GM18861 (cell line): ENCODE data around the gene CKB.

Source experiments
- ATAC-seq: cut with Tn5 transposase; IDR thresholded peaks from one replicate; pipeline ENCODE4 v1.9.1; 2021; ENCODE audit not compliant: unreplicated experiment

CKB gene

DNA sequence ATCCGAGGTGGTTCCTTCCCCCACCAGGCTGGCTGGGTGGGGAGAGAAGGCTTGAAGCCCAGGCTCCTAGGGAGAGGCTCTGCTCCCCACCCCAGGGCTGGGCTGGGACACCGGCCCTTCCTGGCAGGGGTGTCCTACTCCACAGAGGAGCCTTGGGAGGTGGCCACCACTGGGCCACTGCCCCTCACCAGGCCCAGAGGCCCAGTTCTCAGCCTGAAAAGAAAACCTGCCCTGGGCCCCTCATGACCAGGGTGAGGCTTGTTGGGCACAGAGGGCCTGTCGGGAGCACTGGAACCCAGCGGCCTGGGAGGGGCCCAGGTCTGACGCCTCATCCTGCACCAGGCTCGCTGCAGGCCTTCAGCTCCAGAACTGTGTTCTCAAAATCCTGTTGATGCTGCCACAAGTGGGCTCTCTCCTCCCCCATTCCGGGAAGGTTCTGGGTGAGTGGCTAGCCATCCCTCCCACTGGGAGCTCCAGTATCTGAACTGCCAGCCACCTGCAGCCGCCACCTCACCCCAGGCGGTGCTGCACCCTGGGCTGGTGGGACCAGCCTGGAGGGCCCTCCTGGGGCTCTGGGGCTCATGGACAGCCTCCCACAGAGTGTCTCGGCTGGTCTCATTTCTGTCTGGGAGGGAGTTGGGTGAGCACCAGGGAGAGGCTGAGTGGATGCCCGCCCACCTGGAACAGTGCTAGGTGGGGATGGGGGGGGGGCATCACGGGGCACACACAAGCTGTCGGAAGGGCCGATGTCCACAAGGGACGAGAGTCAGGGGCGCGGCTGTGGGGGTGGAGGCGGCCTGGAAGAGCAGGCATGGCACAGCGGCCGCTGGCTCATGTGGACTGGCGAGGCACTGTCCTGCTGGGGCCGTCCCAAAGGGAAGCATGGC is 28.1 kb upstream of the CKB start:
- ATAC-seq = no peak

DNA sequence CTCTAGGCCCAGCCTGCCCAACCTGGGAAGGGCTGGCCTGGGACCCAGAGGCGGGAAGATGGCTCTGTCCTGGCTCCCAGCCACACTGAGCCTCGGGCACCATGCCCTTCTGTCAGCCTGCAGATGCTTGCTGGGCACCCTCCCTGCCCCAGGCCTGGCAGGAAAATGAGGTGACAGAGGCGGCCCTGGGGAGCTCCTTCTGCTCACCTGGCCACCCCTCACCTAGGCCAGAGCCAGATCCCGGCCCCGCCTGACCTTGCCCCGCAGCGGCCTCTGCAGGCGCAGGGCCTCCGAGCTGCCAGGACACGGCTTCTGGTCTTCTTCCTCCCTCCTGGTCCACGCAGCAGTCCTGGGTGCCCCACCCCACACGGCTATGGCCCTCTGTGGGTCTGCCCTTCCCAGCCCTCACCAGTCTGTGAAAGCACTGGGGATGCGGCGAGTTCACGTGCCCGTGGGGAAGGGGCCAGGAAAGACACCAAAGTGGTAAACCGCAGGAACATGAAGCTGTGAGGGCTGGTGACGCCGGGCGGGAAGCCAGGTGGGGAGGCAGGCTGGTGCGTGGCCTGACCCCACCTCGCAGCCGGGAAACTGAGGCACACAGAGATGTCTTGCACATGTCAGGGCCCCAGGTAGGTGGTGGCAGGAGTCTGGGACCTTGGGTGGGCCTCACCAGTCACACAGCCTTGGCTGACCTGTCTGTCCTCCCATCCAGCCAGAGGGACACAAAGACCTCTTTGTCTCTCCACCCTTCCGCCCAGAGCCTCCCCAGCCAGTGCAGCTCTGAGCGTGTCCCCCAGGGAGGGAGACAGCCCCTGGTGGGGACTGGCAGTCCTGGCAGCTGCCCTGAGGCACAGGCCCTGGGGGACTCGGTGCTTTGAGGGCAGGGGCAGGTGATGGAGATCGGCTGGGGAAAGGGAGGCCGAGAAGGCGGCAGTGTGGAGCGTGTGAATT is 27.0 kb upstream of the CKB start:
- ATAC-seq = no peak

GRCh38 chr14:103548463-103549351 is 26.1 kb upstream of the CKB start:
- no peak for ATAC-seq

- ATAC-seq = no peak
These were observed 25.4 kb upstream of the CKB start for GRCh38 chr14:103547941-103548462.

DNA sequence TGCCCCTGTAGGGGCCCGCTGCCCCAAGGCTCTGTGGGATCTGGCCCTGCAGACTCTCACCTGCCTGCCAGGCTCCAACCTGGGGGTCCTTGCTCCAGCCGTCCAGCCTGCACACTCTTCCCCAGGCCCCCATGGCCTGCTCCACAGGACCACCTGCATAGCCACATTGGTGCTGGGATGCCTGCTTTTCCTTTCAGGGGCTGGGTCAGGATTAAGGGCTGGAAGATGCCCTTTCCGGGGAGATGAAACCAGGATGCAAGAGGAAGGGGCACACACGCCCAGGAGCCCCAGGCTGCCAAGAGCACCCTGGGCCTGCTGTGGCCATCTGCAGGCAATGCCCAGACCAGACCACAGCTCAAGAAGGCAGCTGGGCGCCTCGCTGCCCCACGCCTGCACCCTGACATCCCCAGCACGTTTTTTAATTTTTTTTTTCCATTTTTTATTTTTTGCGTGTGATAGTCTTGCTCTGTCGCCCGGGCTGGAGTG is 24.9 kb upstream of the CKB start:
- ATAC-seq = no peak

- ATAC-seq = no peak
These were observed 24.2 kb upstream of the CKB start for GRCh38 chr14:103546652-103547454.

- ATAC-seq = no peak
These were observed 23.5 kb upstream of the CKB start for GRCh38 chr14:103545915-103546651.

DNA sequence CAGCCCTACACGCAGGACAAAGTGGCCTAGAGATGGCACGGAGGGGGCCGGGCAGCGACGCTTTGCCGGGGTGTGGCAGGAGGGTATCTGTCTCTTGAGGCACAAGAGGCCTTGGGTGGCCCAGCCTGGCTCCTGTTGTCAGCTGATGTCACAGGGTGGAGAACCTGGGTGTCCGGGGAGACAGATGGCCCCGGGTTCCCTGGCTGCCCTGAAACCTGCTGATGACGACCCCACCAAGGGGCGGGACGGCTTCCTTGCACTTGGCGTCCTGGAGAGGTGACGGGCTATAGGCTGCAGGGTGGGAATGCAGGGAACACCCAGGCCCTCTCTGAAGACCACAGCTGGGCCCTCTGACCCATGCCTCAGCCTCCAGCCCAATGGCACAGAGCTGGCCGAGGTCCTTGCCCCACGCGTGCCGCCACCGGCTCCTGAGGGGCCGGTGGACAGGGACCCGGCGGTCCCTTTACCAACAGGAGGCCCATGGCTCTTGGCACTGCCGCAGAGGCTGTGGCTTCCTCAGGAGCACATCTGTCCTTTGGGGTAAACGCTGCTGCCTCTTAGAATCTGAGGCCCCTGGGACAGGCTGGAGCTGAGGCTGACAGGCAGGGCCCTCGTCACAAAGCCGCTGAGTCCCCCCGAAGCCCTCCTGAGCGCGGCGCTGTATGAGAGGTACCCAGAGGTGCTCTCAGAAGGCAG is 22.7 kb upstream of the CKB start:
- ATAC-seq = no peak

GRCh38 chr14:103544388-103545218 is 22.0 kb upstream of the CKB start:
- ATAC-seq = no peak

DNA sequence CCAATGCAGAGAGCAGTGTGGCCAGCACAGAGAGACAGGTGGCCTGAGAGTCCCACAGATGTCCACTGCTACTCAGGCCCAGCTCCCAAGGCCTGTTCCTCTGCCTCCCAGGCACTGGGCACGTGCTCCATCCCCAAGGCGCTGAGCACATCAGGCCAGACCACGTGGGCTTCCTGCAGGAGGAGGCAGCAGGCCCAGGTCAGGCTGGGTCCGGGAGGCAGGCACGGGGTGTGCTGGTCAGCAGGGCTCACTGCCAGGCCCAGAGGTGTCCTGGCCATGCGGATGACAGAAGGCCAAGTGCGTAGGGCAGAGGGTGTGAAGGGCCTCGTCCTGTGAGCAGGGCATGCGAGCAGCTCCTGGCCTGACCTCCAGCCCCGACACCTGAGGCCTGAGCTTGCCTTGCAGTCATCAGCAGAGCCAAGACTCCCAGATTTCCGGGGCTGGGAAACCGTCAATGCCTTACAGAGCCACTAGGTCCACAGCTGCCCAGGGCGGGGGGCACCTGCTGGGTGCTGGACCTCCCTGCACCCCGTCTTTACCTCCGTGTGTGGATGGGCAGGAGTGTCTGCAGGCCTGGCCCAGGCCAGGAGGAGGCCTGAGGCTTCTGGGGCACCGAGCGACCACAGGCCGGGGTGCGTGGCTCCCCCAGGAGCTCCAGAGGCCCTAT is 21.2 kb upstream of the CKB start:
- ATAC-seq = no peak

GRCh38 chr14:103543140-103543539 is 20.5 kb upstream of the CKB start:
- no peak for ATAC-seq

DNA sequence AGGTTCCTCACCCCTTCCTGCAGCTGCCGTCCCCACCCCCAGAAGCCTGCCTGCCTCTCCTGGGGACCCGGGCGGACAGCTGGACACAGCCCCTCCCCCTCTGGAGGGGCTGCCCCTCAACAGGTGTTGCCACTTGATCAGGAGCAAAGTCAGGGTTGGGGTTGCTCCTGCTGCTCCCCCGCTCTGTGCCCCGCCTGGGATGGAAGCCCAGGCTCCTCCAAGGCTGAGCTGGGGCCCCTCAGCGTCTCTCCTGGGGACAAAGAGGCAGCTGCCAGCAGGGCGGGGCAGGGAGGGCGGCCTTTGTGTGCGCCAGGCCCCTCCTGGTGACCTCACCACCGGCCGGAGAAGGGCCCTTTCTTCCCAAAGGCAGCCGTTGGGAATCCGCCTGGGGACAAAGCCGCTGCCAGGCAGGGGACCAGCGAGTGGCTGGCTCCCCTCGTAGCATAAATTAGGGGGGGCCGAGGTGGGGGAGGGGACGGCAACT is 20.0 kb upstream of the CKB start:
- ATAC-seq = no peak

GRCh38 chr14:103541709-103542604 is 19.3 kb upstream of the CKB start:
- ATAC-seq = no peak

GRCh38 chr14:103540821-103541708 is 18.4 kb upstream of the CKB start:
- ATAC-seq = no peak
